HG03575 (cell line): ENCODE results near the gene DMTF1.
A peak's percentile ranks its signal among the peaks of the same experiment; 100 is the strongest.
"Not testable (repeated sequence)": the region's sequence is repeated elsewhere in the genome, so short reads cannot be mapped to it uniquely, and the experiment has no call there.

ENCODE experiments used
- ATAC-seq: cut with Tn5 transposase; IDR thresholded peaks from one replicate; pipeline ENCODE4 v1.9.1; 2021; ENCODE audit not compliant: unreplicated experiment, insufficient number of reproducible peaks, low FRiP score; ENCODE audit errors: extremely low read depth

DMTF1 gene

GRCh38 chr7:87216701-87217508 lies 64.7 kb downstream of the DMTF1 start:
- peak; percentile 56 for ATAC-seq

GRCh38 chr7:87217983-87218653 lies 65.9 kb downstream of the DMTF1 start:
- no peak for ATAC-seq

GRCh38 chr7:87218796-87219544 lies 66.7 kb downstream of the DMTF1 start:
- ATAC-seq, result no peak

DNA sequence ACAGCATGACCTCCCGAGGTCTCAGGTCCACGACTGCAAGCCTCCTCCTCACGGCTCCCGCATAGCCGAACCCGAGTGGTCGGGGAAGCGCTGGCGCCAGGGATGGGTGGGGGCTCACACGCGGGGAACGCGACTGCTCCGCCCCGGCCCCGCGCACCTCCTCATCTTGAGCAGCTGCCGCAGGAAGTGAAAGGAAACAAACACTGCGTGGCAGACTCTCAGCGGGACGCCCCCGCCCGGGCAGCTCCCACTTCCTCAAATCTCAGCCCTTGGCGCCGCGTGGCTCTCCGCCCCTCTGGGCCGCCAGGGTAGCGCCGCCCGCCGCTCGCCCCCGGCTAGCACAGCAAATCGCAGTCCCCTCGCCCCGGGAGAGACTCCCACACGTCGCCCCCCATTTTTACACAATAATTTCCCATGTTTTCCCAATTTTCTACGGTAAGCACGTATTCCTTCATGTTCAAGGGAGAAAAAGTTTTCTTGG lies 67.3 kb downstream of the DMTF1 start, which contains the start of gene TMEM243:
TSS of gene TMEM243 (minus strand) at position 188 of the 481 bp plus-strand sequence. CDS start 229 bp downstream, outside the sequence.
- ATAC-seq, result peak; percentile 31

DNA sequence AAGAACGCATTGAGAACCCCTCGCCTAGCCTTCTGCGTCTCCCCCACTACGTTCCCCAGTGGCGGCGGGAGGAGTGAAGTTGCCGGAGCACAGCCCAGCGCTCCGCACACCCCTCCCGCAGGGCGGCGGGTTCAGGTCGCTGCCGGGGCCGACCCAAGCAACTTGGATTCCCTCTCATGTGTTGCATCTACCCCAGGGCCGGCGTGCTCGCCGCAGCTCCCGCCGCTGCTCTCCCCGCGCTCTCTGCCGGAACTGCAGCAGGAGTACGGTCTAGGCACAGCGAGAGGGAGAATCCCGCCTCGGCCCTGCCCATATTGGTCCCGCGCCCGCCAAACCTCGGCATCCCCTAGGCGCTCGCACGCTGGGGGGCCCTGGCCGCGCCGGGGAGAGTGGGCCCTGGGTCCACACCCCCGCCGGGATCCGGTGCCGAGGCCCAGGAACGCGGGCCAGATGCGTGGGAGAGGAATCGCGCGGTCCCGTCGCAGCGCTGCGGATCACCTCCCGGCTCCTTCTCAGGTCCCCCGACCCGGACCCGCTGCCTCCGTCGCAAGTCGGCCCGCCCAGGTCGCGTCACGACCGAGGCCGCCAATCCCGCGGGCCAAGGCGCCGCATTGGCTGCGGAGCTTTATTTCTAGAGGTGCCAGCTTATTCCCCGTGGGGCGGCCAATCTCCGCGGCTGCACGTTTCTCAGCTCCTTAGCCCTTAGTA lies 67.9 kb downstream of the DMTF1 start:
- ATAC-seq, result no peak

DNA sequence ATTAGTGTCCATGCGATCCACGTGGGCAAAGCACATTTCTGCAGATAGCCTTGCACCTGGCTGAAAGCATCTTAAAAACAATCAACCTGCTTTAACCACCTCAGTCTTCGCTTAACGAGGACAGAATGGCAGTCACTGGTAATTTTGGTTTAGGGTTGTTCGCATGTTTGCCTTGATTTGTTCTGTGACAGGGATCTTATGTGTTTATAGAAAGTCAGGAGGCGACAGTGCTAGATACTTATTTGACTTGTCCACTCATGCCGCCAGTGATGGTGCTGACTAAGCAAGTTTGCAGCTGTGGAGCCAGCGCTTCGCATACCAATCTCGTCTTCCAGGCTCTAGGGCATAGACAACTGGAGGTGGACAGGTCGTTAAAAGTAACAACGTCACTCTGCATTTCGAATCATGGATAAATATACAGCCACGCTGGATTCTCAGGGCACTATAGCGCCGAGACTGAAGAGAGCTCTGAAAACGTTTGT lies 68.5 kb downstream of the DMTF1 start:
- no peak for ATAC-seq

GRCh38 chr7:87223666-87224065 lies 71.4 kb downstream of the DMTF1 start:
- no peak for ATAC-seq

GRCh38 chr7:87225696-87226095 lies 73.4 kb downstream of the DMTF1 start:
- ATAC-seq, result no peak

GRCh38 chr7:87226495-87226894 lies 74.2 kb downstream of the DMTF1 start:
- no peak for ATAC-seq

- ATAC-seq, result no peak
Measured at GRCh38 chr7:87231258-87231657, 79.0 kb downstream of the DMTF1 start.

DNA sequence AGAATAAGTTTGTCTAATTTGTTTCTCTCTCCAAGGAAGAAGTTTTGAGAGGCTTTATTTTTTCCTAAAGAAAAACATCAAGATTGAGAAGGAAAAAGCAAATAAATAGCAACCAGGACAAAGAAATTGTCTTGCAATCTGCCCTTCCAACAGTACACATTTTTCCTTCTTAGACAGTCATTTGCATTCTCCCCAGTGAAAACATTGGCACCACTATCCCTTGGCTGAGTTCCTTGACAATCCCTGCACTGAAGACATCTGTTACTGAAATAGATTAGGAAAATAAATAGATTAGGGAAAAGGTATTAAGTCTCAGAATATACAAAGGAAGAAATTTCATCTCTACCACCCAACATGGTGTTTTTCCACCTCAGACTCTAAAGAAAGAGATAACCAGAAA lies 79.5 kb downstream of the DMTF1 start:
- ATAC-seq, result no peak

- ATAC-seq, result no peak
Measured at GRCh38 chr7:87234949-87235348, 82.7 kb downstream of the DMTF1 start.

GRCh38 chr7:87238464-87239051 lies 86.3 kb downstream of the DMTF1 start:
- not testable (repeated sequence) for ATAC-seq

DNA sequence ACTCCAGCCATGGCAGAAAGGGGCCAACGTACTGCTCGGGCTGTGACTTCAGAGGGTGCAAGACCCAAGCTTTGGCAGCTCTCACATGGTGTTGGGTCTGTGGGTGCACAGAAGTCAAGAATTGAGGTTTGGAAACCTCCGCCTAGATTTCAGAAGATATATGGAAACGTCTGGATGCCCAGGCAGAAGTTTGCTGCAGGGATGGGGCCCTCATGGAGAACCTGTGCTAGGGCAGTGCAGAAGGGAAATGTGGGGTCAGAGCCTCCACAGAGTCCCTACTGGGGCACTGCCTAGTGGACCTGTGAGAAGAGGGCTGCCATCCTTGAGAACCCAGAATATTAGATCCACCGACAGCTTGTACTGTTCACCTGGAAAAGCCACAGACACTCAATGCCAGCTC lies 93.4 kb downstream of the DMTF1 start:
- ATAC-seq, result not testable (repeated sequence)
